Aorta (tissue), 5 donors: ENCODE measurements around the gene SPPL2B. TPM values are rescaled to one million over a fixed set of nuclear protein-coding genes. Genes with fewer than 3 reads are reported as not detected.

ENCODE experiments used
- ATAC-seq: fragments of 200-7000 bp; cut with Tn5 transposase; one replicate; pipeline ENCODE4 v1.9.1; 2022; ENCODE audit warnings: moderate library complexity; ENCODE audit not compliant: low FRiP score
- DNase-seq, 2 donors: peaks; one replicate each; pipeline ENCODE4 v3.0.0-alpha.2; 2020
- H3K27ac ChIP-seq, 2 donors: one replicate each; pipeline ENCODE4 v1.5.1; 2013; ENCODE audit warnings: low read length in 2 of 2, mild to moderate bottlenecking in 2 of 2, moderate library complexity in 2 of 2, control low read depth in 1 of 2, inconsistent platforms in 1 of 2, low read depth in 1 of 2
- H3K27me3 ChIP-seq, 2 donors: one replicate each; pipeline ENCODE4 v1.6.1; 2013; ENCODE audit warnings: control low read depth in 1 of 2, low read length in 1 of 2, mild to moderate bottlenecking in 1 of 2, moderate library complexity in 1 of 2; ENCODE audit not compliant: insufficient read depth in 2 of 2, control insufficient read depth in 1 of 2
- H3K36me3 ChIP-seq, 2 donors: one replicate each; pipeline ENCODE4 v1.6.1; 2013; ENCODE audit warnings: control low read depth in 1 of 2, low read length in 1 of 2, mild to moderate bottlenecking in 1 of 2; ENCODE audit not compliant: insufficient read depth in 2 of 2, control insufficient read depth in 1 of 2
- H3K4me1 ChIP-seq, 2 donors: one replicate each; pipeline ENCODE4 v1.6.1; 2013; ENCODE audit warnings: low read length in 2 of 2, control low read depth in 1 of 2, mild to moderate bottlenecking in 1 of 2, moderate library complexity in 1 of 2; ENCODE audit not compliant: insufficient read depth in 2 of 2, control insufficient read depth in 1 of 2
- H3K4me3 ChIP-seq, 2 donors: one replicate each; pipeline ENCODE4 v1.5.1; 2013; ENCODE audit warnings: low read length in 2 of 2, control low read depth in 1 of 2, mild to moderate bottlenecking in 1 of 2
- H3K9me3 ChIP-seq: one replicate; pipeline ENCODE4 v1.6.1; 2013; ENCODE audit warnings: mild to moderate bottlenecking, low read length; ENCODE audit not compliant: control insufficient read depth
- WGBS, 2 donors: extraction: QIAGEN DNeasy Blood & Tissue Kit; methylation state at CpG; one replicate each; pipeline ENCODE4 v1.1.7; 2013; 5-methylcytosine and 5-hydroxymethylcytosine counted together
- intact Hi-C, 2 donors: fragments of 100-400 bp; cut with DNase I; formaldehyde crosslinking; loops; one replicate each; pipeline versions ENCODE4 v1.14.2 to v1.15.0; 2022
- polyA plus RNA-seq, 2 donors: library from polyadenylated mRNA; stranded (reverse); fragments of 200-250 nt; gene quantifications; one replicate each; pipeline ENCODE4 v1.2.3, GENCODE V29; 2013
- total RNA-seq, 2 donors: library from RNA; stranded (reverse); fragmentation: NEBNext Ultra II Directional; extraction: Animal tissue kit (Norgen Biotek cat#: 25700); gene quantifications; one replicate each; pipeline ENCODE4 v1.2.1, GENCODE V29; 2021
- donor health status: healthy with polysubstance abuse.
- donor health status: Bipolar disorder and iron deficiency.
- donor health status: DM: no; HTN: no; CAD: no.
- donor health status: DM: no; HTN: no; CAD: no.
- donor health status: DM: yes; HTN: yes; CAD: no.

The SPPL2B gene
- total and polyA plus RNA-seq, 4 donors, result 13.3 to 78.1 (median 39.2) TPM

DNA sequence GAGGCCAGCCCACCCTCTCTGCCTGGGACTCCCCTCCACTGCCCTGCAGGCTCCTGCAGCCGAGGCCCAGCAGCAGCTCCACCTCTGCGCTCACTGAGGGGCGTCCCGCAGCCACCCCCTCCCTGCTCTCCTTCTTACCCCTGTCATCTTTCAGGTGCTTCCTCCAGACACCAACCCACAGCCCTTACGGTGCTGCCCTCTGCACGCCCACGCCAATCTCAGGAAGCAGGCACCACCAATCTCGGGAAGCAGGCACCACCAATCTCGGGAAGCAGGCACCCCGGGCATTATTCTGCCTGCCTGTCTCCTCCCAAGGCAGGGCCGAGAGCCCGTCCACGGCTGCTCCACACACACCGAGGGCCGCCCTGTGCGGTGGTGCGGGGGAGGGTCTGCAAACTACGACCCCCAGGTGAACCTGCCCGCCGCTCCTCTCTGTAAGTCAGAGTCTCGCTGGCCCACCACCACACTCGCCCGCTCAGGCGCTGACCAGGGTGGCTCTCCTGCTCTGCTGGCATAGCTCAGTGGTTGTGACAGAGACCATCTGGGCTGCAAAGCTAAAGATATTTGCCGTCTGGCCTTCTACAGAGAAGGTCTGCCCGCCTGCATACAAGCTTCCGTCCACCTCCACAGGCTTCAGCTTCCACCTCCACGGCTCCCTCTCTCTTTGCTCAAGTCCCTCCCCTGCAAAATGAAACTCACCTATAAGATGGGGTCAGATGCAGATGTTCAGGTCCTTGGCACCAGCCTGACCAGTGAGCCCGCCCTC is 3.0 kb upstream of the SPPL2B start:
- Histone ChIP-seq H3K36me3 (no peaks in the 10 kb centered on the region), H3K27ac (no peak overlapping the region)

GRCh38 chr19:2326699-2327360 is 1.7 kb upstream of the SPPL2B start:
- Histone ChIP-seq H3K36me3 (no peaks in the 10 kb centered on the region), H3K9me3 (no peaks in the 10 kb centered on the region), H3K27ac (no peak overlapping the region), H3K27me3 (no peaks in the 10 kb centered on the region), H3K4me3 (no peak overlapping the region), H3K4me1 (no peaks in the 10 kb centered on the region)
- no peak for ATAC-seq
- intact Hi-C loops, result loop anchor here in 1 of 2 donors (5.0 kb wide), 1 partner anchor 60 kb away; no protein-coding TSS in a partner anchor
- DNase-seq, result no peak
- 85 to 89% methylated on average over 16 of the region's 16 CpGs for WGBS, 2 donors

More for the DNA sequence above, 3.0 kb upstream of the SPPL2B start:
- intact Hi-C loops, result loop anchor here in 1 of 2 donors (5.0 kb wide), 1 partner anchor 58 kb away; no protein-coding TSS in a partner anchor
- 82% methylated on average over 29 of the region's 29 CpGs for WGBS, 2 donors
- no peak overlapping the region for H3K4me3 ChIP-seq
- ATAC-seq (no peak), DNase-seq (no peak)
- no peaks in the 10 kb centered on the region for H3K27me3 ChIP-seq
- H3K4me1 ChIP-seq, result no peaks in the 10 kb centered on the region
- H3K9me3 ChIP-seq, result no peaks in the 10 kb centered on the region

DNA sequence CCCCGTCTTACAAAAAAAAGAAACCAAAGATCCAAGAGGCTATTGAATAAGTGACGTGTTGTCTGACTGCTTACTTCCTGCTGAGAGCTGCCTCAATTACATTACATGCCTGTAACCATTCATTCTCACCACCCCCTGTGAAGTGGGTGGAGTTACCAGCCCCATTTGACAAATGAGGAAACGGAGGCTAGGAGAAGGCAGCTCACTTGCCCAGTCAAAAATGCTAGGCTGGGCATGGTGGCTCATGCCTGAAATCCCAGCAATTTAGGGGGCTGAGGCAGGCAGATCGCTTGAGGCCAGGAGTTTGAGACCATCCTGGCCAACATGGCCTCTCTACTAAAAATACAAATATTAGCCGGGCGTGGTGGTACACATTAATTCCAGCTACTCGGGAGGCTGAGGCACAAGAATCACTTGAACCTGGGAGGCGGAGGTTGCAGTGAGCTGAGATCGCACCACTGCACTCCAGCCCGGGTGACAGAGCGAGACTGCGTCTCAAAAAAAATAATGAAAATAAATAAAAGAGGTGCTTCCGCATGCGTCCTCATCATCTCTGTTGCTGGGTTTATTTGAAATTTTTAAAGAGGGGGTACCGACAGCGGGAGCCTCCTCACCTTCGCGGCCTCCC is 597 bp upstream of the SPPL2B start:
- H3K36me3 ChIP-seq, result no peaks in the 10 kb centered on the region
- H3K4me3 ChIP-seq, result peak overlapping the region; percentile 75 to 80
- WGBS, 2 donors, result 1% methylated on average over 18 of the region's 18 CpGs
- no peaks in the 10 kb centered on the region for H3K27me3 ChIP-seq
- H3K4me1 ChIP-seq, result no peaks in the 10 kb centered on the region
- no peaks in the 10 kb centered on the region for H3K9me3 ChIP-seq
- H3K27ac ChIP-seq, result no peak overlapping the region
- DNase-seq (no peak), ATAC-seq (no peak)
- intact Hi-C loops, result loop anchor here in 1 of 2 donors (5.0 kb wide), 1 partner anchor 61 kb away; no protein-coding TSS in a partner anchor

DNA sequence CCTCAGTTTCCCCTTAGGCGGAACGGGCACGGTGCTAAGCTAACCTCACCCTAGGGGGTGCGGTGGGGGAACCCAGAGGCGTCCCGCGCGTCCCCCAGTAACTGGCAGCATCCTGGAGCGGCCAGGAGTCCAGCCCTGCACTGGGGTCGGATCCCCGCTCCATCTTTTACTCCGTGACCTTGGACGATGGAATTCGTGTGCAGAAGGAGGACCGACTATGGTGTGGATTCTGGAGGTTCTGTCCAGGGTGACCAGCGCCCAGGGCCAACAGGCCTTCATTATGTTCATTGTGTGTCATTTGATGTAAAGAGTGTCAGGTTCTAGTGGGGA is 630 bp downstream of the SPPL2B start:
- DNase-seq, result no peak
- H3K27ac ChIP-seq, result no peak overlapping the region
- H3K27me3 ChIP-seq, result no peaks in the 10 kb centered on the region
- H3K4me1 ChIP-seq, result no peaks in the 10 kb centered on the region
- no peak for ATAC-seq
- no peaks in the 10 kb centered on the region for H3K36me3 ChIP-seq
- intact Hi-C loops, result loop anchor here in 1 of 2 donors (5.0 kb wide), 1 partner anchor 62 kb away; no protein-coding TSS in a partner anchor
- H3K4me3 ChIP-seq, result peak overlapping the region; percentile 66 to 75
- H3K9me3 ChIP-seq, result no peaks in the 10 kb centered on the region
- WGBS, 2 donors, result 1 to 2% methylated on average over 15 to 16 of the region's 16 CpGs

- DNase-seq, result no peak
- no peaks in the 10 kb centered on the region for H3K27me3 ChIP-seq
- no peaks in the 10 kb centered on the region for H3K36me3 ChIP-seq
- no peaks in the 10 kb centered on the region for H3K4me1 ChIP-seq
- intact Hi-C loops, result loop anchor here in 1 of 2 donors (5.0 kb wide), 1 partner anchor 62 kb away; no protein-coding TSS in a partner anchor
- H3K9me3 ChIP-seq, result no peaks in the 10 kb centered on the region
- ATAC-seq, result no peak
- H3K27ac ChIP-seq, result no peak overlapping the region
- peak overlapping the region in 1 of 2 donors; percentile 75 for H3K4me3 ChIP-seq
- 54 to 55% methylated on average over 13 of the region's 13 CpGs for WGBS, 2 donors
These were observed 1.0 kb downstream of the SPPL2B start for GRCh38 chr19:2329501-2329916.

- Histone ChIP-seq H3K36me3 (no peaks in the 10 kb centered on the region), H3K27me3 (no peaks in the 10 kb centered on the region), H3K9me3 (no peaks in the 10 kb centered on the region), H3K27ac (no peak overlapping the region), H3K4me1 (no peaks in the 10 kb centered on the region), H3K4me3 (no peak overlapping the region)
- ATAC-seq (no peak), DNase-seq (no peak)
- 77 to 82% methylated on average over 10 of the region's 10 CpGs for WGBS, 2 donors
- intact Hi-C loops, result no loop called here
These were observed 1.8 kb downstream of the SPPL2B start for GRCh38 chr19:2330255-2330631.

DNA sequence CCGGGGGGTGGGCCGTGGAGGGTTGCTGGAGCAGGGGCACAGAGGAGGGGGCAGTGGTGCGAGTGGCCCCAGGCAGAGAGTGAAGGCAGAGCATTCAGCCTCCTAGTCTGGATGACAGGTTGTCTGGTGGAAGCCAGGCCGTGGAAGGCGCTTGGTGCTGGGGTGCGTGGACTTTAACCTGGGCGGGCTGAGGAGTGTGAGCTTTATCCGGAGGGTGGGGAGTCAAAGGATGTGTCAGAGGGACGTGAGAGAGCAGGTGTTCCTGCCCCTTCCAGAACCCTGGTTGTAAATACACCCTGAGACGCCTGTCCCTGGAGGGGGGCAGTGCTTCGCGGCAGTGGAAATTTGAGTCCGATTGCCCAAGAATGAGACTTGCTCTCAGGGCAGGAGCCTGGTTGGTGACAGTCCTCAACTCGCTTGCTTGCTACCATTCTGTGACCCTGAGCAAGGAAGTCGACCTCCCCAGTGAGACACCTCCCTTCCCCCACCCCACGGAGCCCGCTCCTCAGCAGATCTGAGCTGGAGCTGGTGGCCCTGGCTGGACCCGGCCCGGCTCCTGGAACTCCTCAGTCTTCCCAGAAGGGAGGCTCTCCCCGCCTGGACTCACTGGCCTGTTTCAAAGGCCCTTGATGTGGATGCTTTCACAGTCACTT is 2.3 kb downstream of the SPPL2B start:
- WGBS, 2 donors, result 72 to 74% methylated on average over 20 of the region's 20 CpGs

DNA sequence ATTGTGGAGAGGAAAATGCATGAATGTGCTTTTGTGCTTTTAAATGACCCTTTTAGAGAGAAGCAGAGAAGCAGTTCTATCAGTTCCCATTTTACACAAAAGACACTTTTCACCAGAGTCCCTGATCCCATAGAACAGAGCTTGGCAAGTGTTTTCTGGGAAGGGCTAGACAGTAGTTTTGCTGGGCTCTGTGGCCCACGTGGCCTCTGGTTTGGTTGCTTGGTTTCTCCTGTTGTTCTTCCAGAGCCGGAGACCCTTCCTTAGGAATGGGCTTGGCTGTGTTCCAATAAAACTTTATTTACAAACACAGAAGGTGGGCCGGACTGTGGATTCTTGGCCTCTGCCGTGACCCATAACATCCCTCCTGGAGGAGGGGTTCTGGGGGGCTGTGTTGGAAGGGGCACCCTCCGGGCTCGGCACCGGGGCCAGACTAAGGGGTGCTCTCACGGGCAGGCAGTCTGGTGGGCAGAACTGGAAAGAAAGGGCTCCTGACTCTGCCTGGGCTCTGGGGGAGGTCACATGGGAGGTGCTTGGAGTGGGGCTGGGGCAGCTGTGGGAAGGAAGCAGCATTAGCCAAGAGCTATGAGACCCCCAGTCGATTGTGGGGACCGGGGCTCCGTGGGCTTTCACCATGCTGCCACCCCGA is 3.2 kb downstream of the SPPL2B start:
- Histone ChIP-seq H3K36me3 (no peaks in the 10 kb centered on the region), H3K27me3 (no peaks in the 10 kb centered on the region), H3K4me3 (no peak overlapping the region), H3K27ac (no peak overlapping the region), H3K4me1 (no peaks in the 10 kb centered on the region), H3K9me3 (no peaks in the 10 kb centered on the region)
- intact Hi-C loops, result no loop called here
- WGBS, 2 donors, result 79 to 83% methylated on average over 12 of the region's 12 CpGs
- ATAC-seq (no peak), DNase-seq (no peak)

More for the DNA sequence above, 2.3 kb downstream of the SPPL2B start:
- H3K27ac ChIP-seq, result no peak overlapping the region
- H3K36me3 ChIP-seq, result no peaks in the 10 kb centered on the region
- H3K27me3 ChIP-seq, result no peaks in the 10 kb centered on the region
- DNase-seq, result no peak
- H3K4me1 ChIP-seq, result no peaks in the 10 kb centered on the region
- ATAC-seq, result no peak
- intact Hi-C loops, result no loop called here
- no peaks in the 10 kb centered on the region for H3K9me3 ChIP-seq
- no peak overlapping the region for H3K4me3 ChIP-seq
